Stimulated activated naive B cell treated with anti-CD40 and anti-IgM and Interleukin-4, amounts not matched to agents 10 μg/mL and 1 μg/mL and 100 μg/mL, for 72 hours (primary cell): Measurements from ENCODE around the gene GAPDH.
A peak's percentile ranks its signal among the peaks of the same experiment; 100 is the strongest.
"Not testable (repeated sequence)": the region's sequence is repeated elsewhere in the genome, so short reads cannot be mapped to it uniquely, and the experiment has no call there.

Experiments used
- ATAC-seq, 2 donors: fragments of 150-1000 bp; cut with Tn5 transposase; replicated peaks; 2 replicates each; pipeline ENCODE4 v1.10.0; 2021; ENCODE audit warnings: moderate library complexity in 1 of 2
- DNase-seq: peaks from one replicate; pipeline ENCODE4 v3.0.0; 2021
- H3K27ac Mint-ChIP-seq: one replicate; pipeline ENCODE4 v1.8.0; 2022; ENCODE audit warnings: mild to moderate bottlenecking, mixed read lengths
- H3K27me3 Mint-ChIP-seq, 2 donors: one replicate each; pipeline ENCODE4 v1.8.0; 2022; ENCODE audit warnings: mixed read lengths in 2 of 2
- H3K36me3 Mint-ChIP-seq, 2 donors: one replicate each; pipeline ENCODE4 v1.8.0; 2022; ENCODE audit warnings: mixed read lengths in 2 of 2, mild to moderate bottlenecking in 1 of 2
- H3K4me1 Mint-ChIP-seq, 2 donors: one replicate each; pipeline ENCODE4 v1.8.0; 2022; ENCODE audit warnings: mixed read lengths in 2 of 2, mild to moderate bottlenecking in 1 of 2
- H3K4me3 Mint-ChIP-seq, 2 donors: one replicate each; pipeline ENCODE4 v1.8.0; 2022; ENCODE audit warnings: mild to moderate bottlenecking in 2 of 2, mixed read lengths in 2 of 2, moderate library complexity in 1 of 2
- H3K9me3 Mint-ChIP-seq, 2 donors: one replicate each; pipeline ENCODE4 v1.8.0; 2022; ENCODE audit warnings: mixed read lengths in 2 of 2, mild to moderate bottlenecking in 1 of 2

Gene GAPDH

GRCh38 chr12:6533923-6534694 is at the start of gene GAPDH:
Gene GAPDH, plus strand, starts transcription at chr12:6534517. Its CDS starts 316 bp downstream, at chr12:6534833.
- Mint-ChIP-seq H3K27me3 (no peaks in the 10 kb centered on the region), H3K4me1 (peaks cover 29 to 55% of the 10 kb centered on the region in 2 donors), H3K27ac (peak within 1 kb of the TSS; percentile 99), H3K4me3 (peak within 1 kb of the TSS; percentile 91 to 93), H3K9me3 (no peaks in the 10 kb centered on the region), H3K36me3 (peaks cover 58 to 73% of the 10 kb centered on the region in 2 donors)
- peak; percentile 90 for DNase-seq
- ATAC-seq = peak; percentile 76 to 79

- Mint-ChIP-seq H3K27ac (no peak overlapping the region), H3K27me3 (peaks cover 5% of the 10 kb centered on the region in 2 donors), H3K4me3 (no peak overlapping the region), H3K9me3 (no peaks in the 10 kb centered on the region), H3K36me3 (peaks cover 6 to 12% of the 10 kb centered on the region in 2 donors), H3K4me1 (peaks cover 2 to 9% of the 10 kb centered on the region in 2 donors)
- ATAC-seq (no peak), DNase-seq (no peak)
Observed at GRCh38 chr12:6488240-6488639, 46.1 kb upstream of the GAPDH start.

GRCh38 chr12:6489449-6489848 is 44.9 kb upstream of the GAPDH start:
- ATAC-seq (no peak), DNase-seq (no peak)
- H3K36me3 Mint-ChIP-seq = peaks cover 6 to 12% of the 10 kb centered on the region in 2 donors
- H3K9me3 Mint-ChIP-seq = no peaks in the 10 kb centered on the region
- peaks cover 2 to 11% of the 10 kb centered on the region in 2 donors for H3K4me1 Mint-ChIP-seq
- peaks cover 0 to 5% of the 10 kb centered on the region in 2 donors for H3K27me3 Mint-ChIP-seq
- no peak overlapping the region for H3K27ac Mint-ChIP-seq
- H3K4me3 Mint-ChIP-seq = no peak overlapping the region

- H3K36me3 Mint-ChIP-seq = peaks cover 6 to 16% of the 10 kb centered on the region in 2 donors
- ATAC-seq, H3K27me3 Mint-ChIP-seq, H3K27ac Mint-ChIP-seq, H3K4me3 Mint-ChIP-seq, H3K9me3 Mint-ChIP-seq, DNase-seq: not testable (repeated sequence)
- peaks cover 7 to 22% of the 10 kb centered on the region in 2 donors for H3K4me1 Mint-ChIP-seq
Observed at GRCh38 chr12:6490673-6491072, 43.6 kb upstream of the GAPDH start.

- Mint-ChIP-seq H3K36me3 (peaks cover 14 to 24% of the 10 kb centered on the region in 2 donors), H3K4me3 (peak within 1 kb of the TSS; percentile 88 to 97), H3K27me3 (peaks cover 0 to 2% of the 10 kb centered on the region in 2 donors), H3K4me1 (peaks cover 9 to 22% of the 10 kb centered on the region in 2 donors), H3K27ac (peak within 1 kb of the TSS; percentile 95), H3K9me3 (no peaks in the 10 kb centered on the region)
- ATAC-seq (peak; percentile 82 to 87), DNase-seq (peak; percentile 84)
Observed at GRCh38 chr12:6492838-6493496, 41.4 kb upstream of the GAPDH start, which contains the start of gene MRPL51. Gene MRPL51, minus strand, starts transcription at chr12:6493262. Its CDS starts 126 bp downstream, at chr12:6493136.

- peak within 1 kb of the TSS; percentile 95 for H3K27ac Mint-ChIP-seq
- peak; percentile 95 for DNase-seq
- no peaks in the 10 kb centered on the region for H3K27me3 Mint-ChIP-seq
- peaks cover 9 to 22% of the 10 kb centered on the region in 2 donors for H3K4me1 Mint-ChIP-seq
- no peaks in the 10 kb centered on the region for H3K9me3 Mint-ChIP-seq
- H3K36me3 Mint-ChIP-seq = peaks cover 14 to 24% of the 10 kb centered on the region in 2 donors
- peak within 1 kb of the TSS; percentile 88 to 97 for H3K4me3 Mint-ChIP-seq
- peak; percentile 89 to 91 for ATAC-seq
Observed at GRCh38 chr12:6493497-6494257, 40.6 kb upstream of the GAPDH start, which contains the start of gene NCAPD2. Gene NCAPD2, plus strand, starts transcription at chr12:6494102. Its CDS starts 997 bp downstream, at chr12:6495099.

GRCh38 chr12:6494258-6494743 is 40.0 kb upstream of the GAPDH start:
- peaks cover 14 to 24% of the 10 kb centered on the region in 2 donors for H3K36me3 Mint-ChIP-seq
- H3K27me3 Mint-ChIP-seq = no peaks in the 10 kb centered on the region
- H3K27ac Mint-ChIP-seq = peak overlapping the region; percentile 95
- no peak for ATAC-seq
- no peaks in the 10 kb centered on the region for H3K9me3 Mint-ChIP-seq
- no peak for DNase-seq
- H3K4me1 Mint-ChIP-seq = peaks cover 9 to 22% of the 10 kb centered on the region in 2 donors
- H3K4me3 Mint-ChIP-seq = peak overlapping the region; percentile 88 to 97

- H3K9me3 Mint-ChIP-seq = no peaks in the 10 kb centered on the region
- H3K27me3 Mint-ChIP-seq = no peaks in the 10 kb centered on the region
- ATAC-seq (no peak), DNase-seq (no peak)
- H3K27ac Mint-ChIP-seq = no peak overlapping the region
- H3K4me1 Mint-ChIP-seq = peaks cover 9 to 22% of the 10 kb centered on the region in 2 donors
- peak overlapping the region; percentile 88 to 97 for H3K4me3 Mint-ChIP-seq
- peaks cover 16 to 24% of the 10 kb centered on the region in 2 donors for H3K36me3 Mint-ChIP-seq
Observed at GRCh38 chr12:6494968-6495367, 39.3 kb upstream of the GAPDH start.

- H3K4me1 Mint-ChIP-seq = peaks cover 8 to 15% of the 10 kb centered on the region in 2 donors
- not testable (repeated sequence) for H3K4me3 Mint-ChIP-seq, ATAC-seq
Observed at GRCh38 chr12:6497291-6497690, 37.0 kb upstream of the GAPDH start.

GRCh38 chr12:6500466-6500865 is 33.9 kb upstream of the GAPDH start:
- Mint-ChIP-seq H3K27me3 (no peaks in the 10 kb centered on the region), H3K27ac (no peak overlapping the region)
- no peak for ATAC-seq

More at GRCh38 chr12:6497291-6497690, 37.0 kb upstream of the GAPDH start:
- peaks cover 10 to 12% of the 10 kb centered on the region in 2 donors for H3K36me3 Mint-ChIP-seq
- H3K27ac Mint-ChIP-seq, H3K9me3 Mint-ChIP-seq, H3K27me3 Mint-ChIP-seq, DNase-seq: not testable (repeated sequence)

GRCh38 chr12:6507102-6507998 is 27.0 kb upstream of the GAPDH start:
- DNase-seq = no peak
- H3K36me3 Mint-ChIP-seq = peaks cover 16 to 42% of the 10 kb centered on the region in 2 donors
- H3K4me1 Mint-ChIP-seq = peaks cover 0 to 2% of the 10 kb centered on the region in 2 donors
- H3K4me3 Mint-ChIP-seq = no peak overlapping the region
- no peaks in the 10 kb centered on the region for H3K9me3 Mint-ChIP-seq
- no peaks in the 10 kb centered on the region for H3K27me3 Mint-ChIP-seq
- no peak for ATAC-seq
- H3K27ac Mint-ChIP-seq = no peak overlapping the region

More at GRCh38 chr12:6500466-6500865, 33.9 kb upstream of the GAPDH start:
- Mint-ChIP-seq H3K9me3 (no peaks in the 10 kb centered on the region), H3K4me1 (peaks cover under 1 to 2% of the 10 kb centered on the region in 2 donors), H3K4me3 (no peak overlapping the region), H3K36me3 (peaks cover 10 to 13% of the 10 kb centered on the region in 2 donors)
- DNase-seq = no peak

- no peaks in the 10 kb centered on the region for H3K9me3 Mint-ChIP-seq
- peaks cover 0 to 2% of the 10 kb centered on the region in 2 donors for H3K4me1 Mint-ChIP-seq
- no peaks in the 10 kb centered on the region for H3K27me3 Mint-ChIP-seq
- no peak overlapping the region for H3K27ac Mint-ChIP-seq
- H3K4me3 Mint-ChIP-seq = no peak overlapping the region
- no peak for ATAC-seq
- H3K36me3 Mint-ChIP-seq = peaks cover 24 to 50% of the 10 kb centered on the region in 2 donors
- DNase-seq = no peak
Observed at GRCh38 chr12:6508087-6508486, 26.2 kb upstream of the GAPDH start.

GRCh38 chr12:6520186-6520585 is 14.1 kb upstream of the GAPDH start:
- Mint-ChIP-seq H3K4me3 (no peak overlapping the region), H3K36me3 (peaks cover 40 to 56% of the 10 kb centered on the region in 2 donors), H3K4me1 (no peaks in the 10 kb centered on the region), H3K27me3 (no peaks in the 10 kb centered on the region), H3K9me3 (no peaks in the 10 kb centered on the region), H3K27ac (no peak overlapping the region)
- DNase-seq = no peak
- ATAC-seq = no peak
